ENCODE results near the gene SPATA16.

Gene SPATA16

GRCh38 chr3:172953571-172953970 is 187.5 kb downstream of the SPATA16 start:
- no peak for DNase-seq (ENCODE audit: extremely low read depth in 1 of 2, low read depth in 1 of 2)

GRCh38 chr3:172951511-172951910 is 189.5 kb downstream of the SPATA16 start:
- no peak for DNase-seq (ENCODE audit: extremely low read depth in 1 of 2, low read depth in 1 of 2)

- DNase-seq (ENCODE audit: extremely low read depth in 1 of 2, low read depth in 1 of 2): no peak
Observed at GRCh38 chr3:172946061-172946460, 195.0 kb downstream of the SPATA16 start.

- no peak for DNase-seq (ENCODE audit: extremely low read depth in 1 of 2, low read depth in 1 of 2)
Observed at GRCh38 chr3:172939651-172940293, 201.3 kb downstream of the SPATA16 start.

GRCh38 chr3:172938788-172939187 is 202.2 kb downstream of the SPATA16 start:
- DNase-seq (ENCODE audit: extremely low read depth in 1 of 2, low read depth in 1 of 2): no peak

- no peak for DNase-seq (ENCODE audit: extremely low read depth in 1 of 2, low read depth in 1 of 2)
Observed at GRCh38 chr3:172931746-172932285, 209.2 kb downstream of the SPATA16 start.

GRCh38 chr3:172929451-172929850 is 211.6 kb downstream of the SPATA16 start:
- DNase-seq (ENCODE audit: extremely low read depth in 1 of 2, low read depth in 1 of 2): no peak

GRCh38 chr3:172924546-172924945 is 216.5 kb downstream of the SPATA16 start:
- no peak for DNase-seq (ENCODE audit: extremely low read depth in 1 of 2, low read depth in 1 of 2)

GRCh38 chr3:172919297-172919683 is 221.7 kb downstream of the SPATA16 start:
- no peak for DNase-seq (ENCODE audit: extremely low read depth in 1 of 2, low read depth in 1 of 2)

- no peak for DNase-seq (ENCODE audit: extremely low read depth in 1 of 2, low read depth in 1 of 2)
Observed at GRCh38 chr3:172918568-172919296, 222.3 kb downstream of the SPATA16 start.

- DNase-seq (ENCODE audit: extremely low read depth in 1 of 2, low read depth in 1 of 2): no peak
Observed at GRCh38 chr3:172918165-172918564, 222.9 kb downstream of the SPATA16 start.

GRCh38 chr3:172915911-172916514 is 225.0 kb downstream of the SPATA16 start:
- DNase-seq (ENCODE audit: extremely low read depth in 1 of 2, low read depth in 1 of 2): no peak

GRCh38 chr3:172914854-172915253 is 226.2 kb downstream of the SPATA16 start:
- DNase-seq (ENCODE audit: extremely low read depth in 1 of 2, low read depth in 1 of 2): no peak

GRCh38 chr3:172913911-172914655 is 227.0 kb downstream of the SPATA16 start:
- DNase-seq (ENCODE audit: extremely low read depth in 1 of 2, low read depth in 1 of 2): no peak

GRCh38 chr3:172911142-172911541 is 229.9 kb downstream of the SPATA16 start:
- no peak for DNase-seq (ENCODE audit: extremely low read depth in 1 of 2, low read depth in 1 of 2)

GRCh38 chr3:172908771-172909270 is 232.2 kb downstream of the SPATA16 start:
- no peak for DNase-seq (ENCODE audit: extremely low read depth in 1 of 2, low read depth in 1 of 2)

GRCh38 chr3:172905451-172905850 is 235.6 kb downstream of the SPATA16 start:
- no peak for DNase-seq (ENCODE audit: extremely low read depth in 1 of 2, low read depth in 1 of 2)

- no peak for DNase-seq (ENCODE audit: extremely low read depth in 1 of 2, low read depth in 1 of 2)
Observed at GRCh38 chr3:172904711-172905373, 236.2 kb downstream of the SPATA16 start.

- DNase-seq (ENCODE audit: extremely low read depth in 1 of 2, low read depth in 1 of 2): no peak
Observed at GRCh38 chr3:172903642-172904320, 237.3 kb downstream of the SPATA16 start.

GRCh38 chr3:172892158-172892557 is 248.9 kb downstream of the SPATA16 start:
- DNase-seq (ENCODE audit: extremely low read depth in 1 of 2, low read depth in 1 of 2): no peak
